HepG2 (cell line): ENCODE data around the gene MTOR. TPM values are rescaled to one million over a fixed set of nuclear protein-coding genes. Genes with fewer than 3 reads are reported as not detected.

Source experiments
- ATAC-seq: fragments of 200-7000 bp; cut with Tn5 transposase; 3 replicates; pipeline ENCODE4 v1.9.1; 2020; ENCODE audit warnings: mild to moderate bottlenecking, moderate library complexity
- BruUV-seq: library from RNA; stranded (reverse); fragments of 400-500 nt; replicated peaks from 2 replicates; lab custom pipeline; 2021; lab: Mats Ljungman, UMichigan
- CTCF ChIA-PET: fragments of 300-600 bp; formaldehyde crosslinking; extraction: SDS; loops from one replicate; lab custom pipeline; 2021; ENCODE audit warnings: low total read pairs, inconsistent platforms, low intra/inter-chr PET ratio; lab: Yijun Ruan, JAX
- POLR2A ChIA-PET: fragments of 350-600 bp; sonication (Branson Sonifier 250); formaldehyde crosslinking; loops from one replicate; lab custom pipeline; 2020; ENCODE audit warnings: antibody characterized with exemption, inconsistent platforms; lab: Yijun Ruan, JAX
- DNase-seq: peaks from one replicate; pipeline ENCODE4 v3.0.0-alpha.2; 2015; ENCODE audit warnings: low spot score
- FAIRE-seq: peaks from 3 replicates; lab custom pipeline; 2011; peaks lifted over from hg19 to GRCh38; lab: Jason Lieb, UNC
- H2AFZ ChIP-seq: one replicate; pipeline ENCODE4 v1.6.1; 2011; ENCODE audit warnings: low read length, inconsistent platforms
- H3K27ac ChIP-seq: fragments of 300-600 bp; 3 replicates; pipeline ENCODE4 v1.8.0; 2011; ENCODE audit warnings: mixed run types, mild to moderate bottlenecking, mixed read lengths, low read length, inconsistent platforms; ENCODE audit not compliant: insufficient read depth; ENCODE audit errors: extremely low read length
- H3K27me3 ChIP-seq, 2 experiments: fragments of 200-600 bp in 1 of 2; 2 replicates in 1 of 2; 3 replicates in 1 of 2; pipeline versions ENCODE4 v1.6.0 to v1.8.0; 2011; ENCODE audit warnings: low read length in 2 of 2, mild to moderate bottlenecking in 2 of 2, moderate library complexity in 2 of 2, inconsistent platforms in 1 of 2; ENCODE audit not compliant: insufficient read depth in 2 of 2, control insufficient read depth in 1 of 2
- H3K36me3 ChIP-seq, 2 experiments: fragments of 200-600 bp in 1 of 2; replicated peaks in 1 of 2; 2 replicates in 1 of 2; 3 replicates in 1 of 2; pipeline versions ENCODE4 v1.5.1 to v1.8.0; 2011; ENCODE audit warnings: low read length in 2 of 2, inconsistent platforms in 1 of 2; ENCODE audit not compliant: insufficient read depth in 2 of 2, control insufficient read depth in 1 of 2
- H3K4me1 ChIP-seq: 2 replicates; pipeline ENCODE4 v1.5.1; 2012; ENCODE audit warnings: low read length, inconsistent platforms; ENCODE audit not compliant: insufficient read depth
- H3K4me2 ChIP-seq: 2 replicates; pipeline ENCODE4 v1.6.0; 2011; ENCODE audit warnings: low read depth, low read length, inconsistent platforms
- H3K4me3 ChIP-seq, 3 experiments: fragments of 200-600 bp in 1 of 3; sonication (generic), shearing (Covaris generic) in 1 of 3; replicated peaks in 1 of 3; 2 replicates each; pipeline ENCODE4 v1.5.1; 2011 to 2016; ENCODE audit warnings: low read length in 3 of 3, inconsistent platforms in 2 of 3, low read depth in 2 of 3, mild to moderate bottlenecking in 2 of 3, control low read depth in 1 of 3, mixed read lengths in 1 of 3; ENCODE audit not compliant: insufficient read depth in 1 of 3
- H3K79me2 ChIP-seq: one replicate; pipeline ENCODE4 v1.6.1; 2011; ENCODE audit warnings: low read length, inconsistent platforms; ENCODE audit not compliant: insufficient read depth
- H3K9ac ChIP-seq: 2 replicates; pipeline ENCODE4 v1.6.0; 2011; ENCODE audit warnings: mild to moderate bottlenecking, low read depth, low read length, inconsistent platforms; ENCODE audit not compliant: insufficient read depth
- H3K9me3 ChIP-seq: 2 replicates; pipeline ENCODE4 v1.5.1; 2012; ENCODE audit warnings: mild to moderate bottlenecking, low read length
- H4K20me1 ChIP-seq: 2 replicates; pipeline ENCODE4 v1.6.0; 2011; ENCODE audit warnings: inconsistent platforms, mild to moderate bottlenecking, low read length, moderate library complexity; ENCODE audit not compliant: insufficient read depth
- ATM ChIP-seq: fragments of 450-650 bp; IDR thresholded peaks from 2 replicates; pipeline ENCODE4 v1.7.1; 2017; ENCODE audit warnings: mild to moderate bottlenecking, borderline replicate concordance
- FOXK2 ChIP-seq: fragments of 450-650 bp; IDR thresholded peaks from 2 replicates; pipeline ENCODE4 v1.6.1; 2016
- HOXA5 ChIP-seq: sonication (generic); formaldehyde crosslinking; IDR thresholded peaks from 2 replicates; pipeline ENCODE4 v1.4.0; 2020; ENCODE audit warnings: missing genetic modification reagents
- MAFG ChIP-seq: sonication (generic); formaldehyde crosslinking; IDR thresholded peaks from 2 replicates; pipeline ENCODE4 v1.5.1; 2020; ENCODE audit warnings: mild to moderate bottlenecking, missing genetic modification reagents
- RARG ChIP-seq: sonication (generic); formaldehyde crosslinking; IDR thresholded peaks from 2 replicates; pipeline ENCODE4 v1.4.0; 2020; ENCODE audit warnings: low read depth, mild to moderate bottlenecking, missing genetic modification reagents
- RBAK ChIP-seq: sonication (generic); formaldehyde crosslinking; IDR thresholded peaks from 2 replicates; pipeline ENCODE4 v1.5.1; 2020; ENCODE audit warnings: mild to moderate bottlenecking, missing genetic modification reagents
- TARDBP ChIP-seq: sonication (generic); formaldehyde crosslinking; IDR thresholded peaks from 2 replicates; pipeline ENCODE4 v1.8.0; 2022; ENCODE audit warnings: mild to moderate bottlenecking, missing genetic modification reagents
- TSC22D2 ChIP-seq: sonication (generic); formaldehyde crosslinking; IDR thresholded peaks from 2 replicates; pipeline ENCODE4 v1.5.1; 2020; ENCODE audit warnings: missing genetic modification reagents, mild to moderate bottlenecking, borderline replicate concordance
- ZBTB7A ChIP-seq: sonication (generic); formaldehyde crosslinking; IDR thresholded peaks from 2 replicates; pipeline ENCODE4 v1.8.0; 2022; ENCODE audit warnings: mild to moderate bottlenecking, missing genetic modification reagents
- ZNF773 ChIP-seq: sonication (generic); formaldehyde crosslinking; IDR thresholded peaks from 2 replicates; pipeline ENCODE4 v1.4.0; 2020; ENCODE audit warnings: missing genetic modification reagents, borderline replicate concordance
- ZNF776 ChIP-seq: sonication (generic); formaldehyde crosslinking; IDR thresholded peaks from 2 replicates; pipeline ENCODE4 v1.4.0; 2020; ENCODE audit warnings: mild to moderate bottlenecking, missing genetic modification reagents
- ZSCAN30 ChIP-seq: sonication (generic); formaldehyde crosslinking; IDR thresholded peaks from 2 replicates; pipeline ENCODE4 v1.5.0; 2020; ENCODE audit warnings: mild to moderate bottlenecking, missing genetic modification reagents
- WGBS: methylation state at CpG from one replicate; pipeline ENCODE4 v1.1.6; 2017; ENCODE audit warnings: low lambda C conversion rate; 5-methylcytosine and 5-hydroxymethylcytosine counted together
- in situ Hi-C: cut with HindIII; loops from 2 replicates; pipeline ENCODE4 v1.10.0; 2017; ENCODE audit warnings: low pct_unique_long_range_greater_than_20kb; ENCODE audit not compliant: extremely low pct_ligation_motif_present
- intact Hi-C: fragments of 100-400 bp; cut with micrococcal nuclease; formaldehyde crosslinking; loops from one replicate; pipeline ENCODE4 v1.10.0; 2022; ENCODE audit not compliant: unreplicated experiment
- polyA plus RNA-seq, 8 experiments: library from polyadenylated mRNA; depleted of rRNA in 3 of 8; stranded (reverse) in 7 of 8; unstranded in 1 of 8; fragments of >200 nt; fragmentation: Illumina TruSeq in 4 of 8; extraction: Trizol in 4 of 8; gene quantifications; 2 replicates each; pipeline versions ENCODE4 v1.2.1 to v1.2.3, GENCODE V29; 2011 to 2016; ENCODE audit warnings: low read depth in 4 of 8, missing spikeins in 1 of 8, mixed read lengths in 1 of 8; ENCODE audit not compliant: insufficient read depth in 1 of 8
- total RNA-seq, 5 experiments: library from RNA; depleted of rRNA; stranded (reverse); fragments of >200 nt; fragmentation: Illumina TruSeq; extraction: Trizol; gene quantifications; 2 replicates each; pipeline ENCODE4 v1.2.3, GENCODE V29; 2016; ENCODE audit warnings: low read depth in 1 of 5
- TF ChIP-seq, protein P1 (sequence below): sonication (generic); formaldehyde crosslinking; IDR thresholded peaks from 2 replicates; pipeline ENCODE4 v1.4.0; 2020; ENCODE audit warnings: missing genetic modification reagents, borderline replicate concordance
- TF ChIP-seq, protein P2 (sequence below): sonication (generic); formaldehyde crosslinking; conservative IDR thresholded peaks from 2 replicates; pipeline ENCODE4 v1.8.1; 2023; ENCODE audit warnings: missing genetic modification reagents
- TF ChIP-seq, protein P3 (sequence below): sonication (generic); formaldehyde crosslinking; IDR thresholded peaks from 2 replicates; pipeline ENCODE4 v1.5.0; 2020; ENCODE audit warnings: mild to moderate bottlenecking, missing genetic modification reagents, moderate library complexity

MTOR gene
- total and polyA plus RNA-seq, 2 of the 13 experiments (the other 11 are each of a cell fraction or from before 2014, with no cell fraction given): 24.6 to 34.6 TPM

DNA sequence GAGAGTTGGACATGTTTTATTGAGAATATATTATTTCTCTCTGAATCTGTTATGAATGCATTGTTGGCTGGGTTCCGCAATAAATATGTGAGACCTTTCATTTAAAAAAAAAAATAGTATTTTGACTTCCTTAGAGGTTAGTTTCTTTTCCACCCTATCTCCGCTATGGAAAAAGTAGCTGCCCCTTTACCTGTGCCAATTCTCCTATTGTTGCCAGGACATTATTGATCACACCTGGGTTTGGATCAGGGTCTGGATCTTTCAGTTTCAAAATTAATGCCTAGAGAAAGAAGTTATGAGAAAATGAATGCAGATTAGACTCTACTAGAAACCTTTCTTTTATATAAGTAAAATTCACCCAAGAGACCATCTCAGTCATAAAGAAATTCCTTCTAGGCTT is 29.1 kb downstream of the MTOR start:
- Histone ChIP-seq H4K20me1 (no peaks in the 10 kb centered on the region), H2AFZ (no peak overlapping the region), H3K9ac (no peak overlapping the region), H3K4me2 (no peak overlapping the region), H3K4me1 (no peaks in the 10 kb centered on the region), H3K79me2 (no peaks in the 10 kb centered on the region), H3K9me3 (no peaks in the 10 kb centered on the region), H3K27ac (no peak overlapping the region), H3K4me3 (no peak overlapping the region), H3K36me3 (peaks cover 32 to 82% of the 10 kb centered on the region in 2 experiments), H3K27me3 (no peaks in the 10 kb centered on the region)
- WGBS: 98% methylated on average over 2 of the region's 2 CpGs
- ChIA-PET POLR2A (no interaction called here), CTCF (no interaction called here)
- in situ Hi-C loops: no loop called here
- TF ChIP-seq HOXA5 (CRISPR knock-in tag) (no peak), ZBTB7A (CRISPR knock-in tag) (no peak), MAFG (no peak), ZNF776 (CRISPR knock-in tag) (no peak), ZSCAN30 (CRISPR knock-in tag) (no peak), ATM (no peak), RBAK (CRISPR knock-in tag) (no peak), TSC22D2 (no peak), TARDBP (CRISPR knock-in tag) (no peak), RARG (CRISPR knock-in tag) (no peak), ZNF773 (no peak), FOXK2 (no peak)
- TF ChIP-seq, protein P1, sequence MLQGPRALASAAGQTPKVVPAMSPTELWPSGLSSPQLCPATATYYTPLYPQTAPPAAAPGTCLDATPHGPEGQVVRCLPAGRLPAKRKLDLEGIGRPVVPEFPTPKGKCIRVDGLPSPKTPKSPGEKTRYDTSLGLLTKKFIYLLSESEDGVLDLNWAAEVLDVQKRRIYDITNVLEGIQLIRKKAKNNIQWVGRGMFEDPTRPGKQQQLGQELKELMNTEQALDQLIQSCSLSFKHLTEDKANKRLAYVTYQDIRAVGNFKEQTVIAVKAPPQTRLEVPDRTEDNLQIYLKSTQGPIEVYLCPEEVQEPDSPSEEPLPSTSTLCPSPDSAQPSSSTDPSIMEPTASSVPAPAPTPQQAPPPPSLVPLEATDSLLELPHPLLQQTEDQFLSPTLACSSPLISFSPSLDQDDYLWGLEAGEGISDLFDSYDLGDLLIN: no peak
- TF ChIP-seq, protein P2, sequence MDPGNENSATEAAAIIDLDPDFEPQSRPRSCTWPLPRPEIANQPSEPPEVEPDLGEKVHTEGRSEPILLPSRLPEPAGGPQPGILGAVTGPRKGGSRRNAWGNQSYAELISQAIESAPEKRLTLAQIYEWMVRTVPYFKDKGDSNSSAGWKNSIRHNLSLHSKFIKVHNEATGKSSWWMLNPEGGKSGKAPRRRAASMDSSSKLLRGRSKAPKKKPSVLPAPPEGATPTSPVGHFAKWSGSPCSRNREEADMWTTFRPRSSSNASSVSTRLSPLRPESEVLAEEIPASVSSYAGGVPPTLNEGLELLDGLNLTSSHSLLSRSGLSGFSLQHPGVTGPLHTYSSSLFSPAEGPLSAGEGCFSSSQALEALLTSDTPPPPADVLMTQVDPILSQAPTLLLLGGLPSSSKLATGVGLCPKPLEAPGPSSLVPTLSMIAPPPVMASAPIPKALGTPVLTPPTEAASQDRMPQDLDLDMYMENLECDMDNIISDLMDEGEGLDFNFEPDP (CRISPR knock-in tag): no peak
- TF ChIP-seq, protein P3, sequence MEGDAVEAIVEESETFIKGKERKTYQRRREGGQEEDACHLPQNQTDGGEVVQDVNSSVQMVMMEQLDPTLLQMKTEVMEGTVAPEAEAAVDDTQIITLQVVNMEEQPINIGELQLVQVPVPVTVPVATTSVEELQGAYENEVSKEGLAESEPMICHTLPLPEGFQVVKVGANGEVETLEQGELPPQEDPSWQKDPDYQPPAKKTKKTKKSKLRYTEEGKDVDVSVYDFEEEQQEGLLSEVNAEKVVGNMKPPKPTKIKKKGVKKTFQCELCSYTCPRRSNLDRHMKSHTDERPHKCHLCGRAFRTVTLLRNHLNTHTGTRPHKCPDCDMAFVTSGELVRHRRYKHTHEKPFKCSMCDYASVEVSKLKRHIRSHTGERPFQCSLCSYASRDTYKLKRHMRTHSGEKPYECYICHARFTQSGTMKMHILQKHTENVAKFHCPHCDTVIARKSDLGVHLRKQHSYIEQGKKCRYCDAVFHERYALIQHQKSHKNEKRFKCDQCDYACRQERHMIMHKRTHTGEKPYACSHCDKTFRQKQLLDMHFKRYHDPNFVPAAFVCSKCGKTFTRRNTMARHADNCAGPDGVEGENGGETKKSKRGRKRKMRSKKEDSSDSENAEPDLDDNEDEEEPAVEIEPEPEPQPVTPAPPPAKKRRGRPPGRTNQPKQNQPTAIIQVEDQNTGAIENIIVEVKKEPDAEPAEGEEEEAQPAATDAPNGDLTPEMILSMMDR (CRISPR knock-in tag): no peak
- DNase-seq (no peak), FAIRE-seq (no peak), ATAC-seq (no peak)
- BruUV-seq: no TSS peak
- intact Hi-C loops: no loop called here
